ENCODE measurements around the gene OASL. TPM values are rescaled to one million over a fixed set of nuclear protein-coding genes. Genes with fewer than 3 reads are reported as not detected.

Gene OASL
- total RNA-seq, 1 experiment from 2014 or later, result not detected

DNA sequence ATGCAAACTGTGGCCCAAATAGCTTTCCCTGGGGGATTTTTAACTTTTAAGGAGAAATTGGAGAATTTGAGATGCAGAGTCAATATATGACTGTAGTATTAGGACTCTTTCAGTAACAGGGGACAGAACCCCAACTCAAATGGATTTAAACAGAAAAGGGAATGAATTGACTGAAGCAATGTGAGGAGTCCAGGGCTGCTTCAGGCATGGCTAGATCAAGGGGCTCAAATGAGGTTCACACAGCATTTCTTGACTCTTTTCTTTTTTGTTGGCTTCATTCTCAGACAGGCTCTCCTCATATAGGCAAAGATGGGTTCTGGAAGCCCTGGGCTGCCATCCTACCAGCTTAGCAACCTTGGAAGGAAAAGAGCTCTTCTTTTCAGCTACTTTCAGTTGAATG, 47.1 kb downstream of the OASL start:
- no peak overlapping the region for H2BK20ac ChIP-seq (ENCODE audit: low read depth, low read length, poor library complexity, severe bottlenecking)
- no peak overlapping the region for H4K91ac ChIP-seq (ENCODE audit: insufficient read length, low read depth, low read length)
- Mint-ChIP-seq H3K27ac (no peak overlapping the region), H3K9me3 (peaks cover 0 to 6% of the 10 kb centered on the region in 2 experiments; a peak in 2 of 5 replicates), H3K27me3 (ENCODE audit: low read depth) (peaks cover 12% of the 10 kb centered on the region), H3K4me3 (no peak overlapping the region), H3K36me3 (ENCODE audit: insufficient read depth in 1 of 3, low read depth in 3 of 3) (no peaks in the 10 kb centered on the region), H3K4me1 (no peaks in the 10 kb centered on the region)
- no peak overlapping the region for H2BK5ac ChIP-seq (ENCODE audit: insufficient read length, low read length)
- H4K5ac ChIP-seq (ENCODE audit: insufficient read length, low read depth, low read length), result no peak overlapping the region
- H3K18ac ChIP-seq (ENCODE audit: insufficient read length, low read depth, low read length), result no peak overlapping the region
- H4K20me1 ChIP-seq (ENCODE audit: control insufficient read depth, insufficient read depth, insufficient read length), result no peaks in the 10 kb centered on the region
- no peaks in the 10 kb centered on the region for H3K4me1 ChIP-seq (ENCODE audit: insufficient read depth, low read length)
- no peak overlapping the region for H2AFZ ChIP-seq (ENCODE audit: low read length)
- H3K23me2 ChIP-seq (ENCODE audit: insufficient read length, low read depth, low read length, poor library complexity, severe bottlenecking), result no peaks in the 10 kb centered on the region
- H4K8ac ChIP-seq (replicated peaks; ENCODE audit: insufficient read length, low read depth, low read length), result no peak overlapping the region
- no peak overlapping the region for H3K9ac ChIP-seq (ENCODE audit: extremely low read depth, insufficient read length, low read length)
- H3T11ph ChIP-seq (ENCODE audit: low read length), result no peak overlapping the region
- H2AK5ac ChIP-seq (ENCODE audit: insufficient read length, low read length), result no peak overlapping the region
- no peaks in the 10 kb centered on the region for H3K9me3 ChIP-seq (ENCODE audit: control insufficient read depth, low read depth, low read length)
- DNase-seq, result no peak
- H2BK12ac ChIP-seq (ENCODE audit: insufficient read length, low read depth, low read length), result no peak overlapping the region
- no peak overlapping the region for H3K56ac ChIP-seq (ENCODE audit: insufficient read length, low read depth, low read length)
- no peak overlapping the region for H3K14ac ChIP-seq (ENCODE audit: insufficient read depth, low read length)
- H2BK120ac ChIP-seq (ENCODE audit: low read depth, low read length, poor library complexity, severe bottlenecking), result no peak overlapping the region
- no peak overlapping the region for H2BK15ac ChIP-seq (ENCODE audit: low read depth, low read length)
- H3K4ac ChIP-seq (ENCODE audit: low read depth, low read length), result no peak overlapping the region
- no peak overlapping the region for H3K27ac ChIP-seq (ENCODE audit: insufficient read length, low read depth, low read length)
- no peaks in the 10 kb centered on the region for H3K79me2 ChIP-seq (ENCODE audit: insufficient read depth, low read length)
- no peak overlapping the region for H3K23ac ChIP-seq (ENCODE audit: insufficient read length, low read depth, low read length)
- no peaks in the 10 kb centered on the region for H3K27me3 ChIP-seq (ENCODE audit: insufficient read depth, low read length)
- TF ChIP-seq, protein P1, sequence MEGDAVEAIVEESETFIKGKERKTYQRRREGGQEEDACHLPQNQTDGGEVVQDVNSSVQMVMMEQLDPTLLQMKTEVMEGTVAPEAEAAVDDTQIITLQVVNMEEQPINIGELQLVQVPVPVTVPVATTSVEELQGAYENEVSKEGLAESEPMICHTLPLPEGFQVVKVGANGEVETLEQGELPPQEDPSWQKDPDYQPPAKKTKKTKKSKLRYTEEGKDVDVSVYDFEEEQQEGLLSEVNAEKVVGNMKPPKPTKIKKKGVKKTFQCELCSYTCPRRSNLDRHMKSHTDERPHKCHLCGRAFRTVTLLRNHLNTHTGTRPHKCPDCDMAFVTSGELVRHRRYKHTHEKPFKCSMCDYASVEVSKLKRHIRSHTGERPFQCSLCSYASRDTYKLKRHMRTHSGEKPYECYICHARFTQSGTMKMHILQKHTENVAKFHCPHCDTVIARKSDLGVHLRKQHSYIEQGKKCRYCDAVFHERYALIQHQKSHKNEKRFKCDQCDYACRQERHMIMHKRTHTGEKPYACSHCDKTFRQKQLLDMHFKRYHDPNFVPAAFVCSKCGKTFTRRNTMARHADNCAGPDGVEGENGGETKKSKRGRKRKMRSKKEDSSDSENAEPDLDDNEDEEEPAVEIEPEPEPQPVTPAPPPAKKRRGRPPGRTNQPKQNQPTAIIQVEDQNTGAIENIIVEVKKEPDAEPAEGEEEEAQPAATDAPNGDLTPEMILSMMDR (conservative IDR thresholded peaks at IDR 0.05), result no peak
- H3K79me1 ChIP-seq (ENCODE audit: insufficient read depth, low read depth, low read length, poor library complexity, severe bottlenecking), result no peaks in the 10 kb centered on the region
- no peak overlapping the region for H3K4me2 ChIP-seq (ENCODE audit: insufficient read depth, insufficient read length, low read length)

All from H9 (cell line).